NCI-H1694 (cell line): ENCODE results near the gene SMYD3.

Source experiments
- DNase-seq: peaks from one replicate; lab custom pipeline; 2025; lab: John Stamatoyannopoulos, UW

The SMYD3 gene

DNA sequence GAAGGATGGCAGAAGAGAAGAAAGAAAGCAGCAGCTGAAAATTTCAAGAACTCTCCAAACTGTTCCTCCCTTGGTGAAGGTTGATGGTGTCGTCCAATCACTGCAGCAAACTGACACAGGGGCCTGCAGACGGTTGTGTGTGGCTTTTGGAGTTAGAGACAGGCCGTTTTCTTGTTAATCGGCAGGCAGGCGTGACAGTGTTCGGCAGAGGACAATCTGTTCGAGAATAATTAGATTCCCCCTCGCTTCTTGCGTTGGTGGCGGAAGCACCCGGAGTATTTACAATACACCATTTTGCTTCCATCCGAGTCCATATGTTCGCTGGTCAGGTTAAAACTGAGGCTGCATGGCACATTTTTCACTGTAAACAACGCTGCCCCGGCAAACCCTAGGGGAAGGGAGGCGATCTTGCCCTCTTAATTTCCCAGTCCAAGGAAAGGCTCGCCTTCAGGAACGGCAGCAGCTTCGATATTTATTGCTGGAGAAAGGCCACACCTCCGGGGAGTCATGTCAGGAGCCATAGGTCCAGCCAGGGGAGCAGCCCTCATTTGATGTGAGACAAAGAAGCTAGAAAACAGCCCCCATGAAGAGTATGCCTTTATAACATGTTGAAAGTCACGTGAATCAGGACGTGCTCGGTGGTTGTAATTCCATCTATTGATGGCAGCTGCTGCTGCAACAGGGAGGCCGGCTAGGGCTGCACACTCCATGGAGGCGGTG lies 360.1 kb downstream of the SMYD3 start:
- no peak for DNase-seq

DNA sequence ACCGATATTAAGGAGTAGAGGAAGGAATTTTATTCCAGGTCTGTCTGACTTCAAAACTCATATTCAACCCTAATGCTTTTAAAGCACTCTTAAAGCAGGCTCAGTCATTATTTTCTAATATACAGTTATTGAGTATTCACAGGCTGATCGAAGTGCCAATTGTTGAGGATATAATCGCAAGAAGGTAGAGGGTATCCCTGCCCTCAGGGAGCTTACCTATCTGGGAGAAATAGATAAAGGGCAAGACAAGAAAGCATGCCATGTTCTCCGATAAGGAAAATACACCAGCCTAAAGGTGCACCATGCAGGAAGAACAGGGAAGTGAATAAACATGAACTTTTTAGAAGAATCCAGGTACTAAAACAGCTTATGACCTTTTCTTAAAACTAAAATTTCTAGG lies 361.2 kb downstream of the SMYD3 start:
- no peak for DNase-seq

DNA sequence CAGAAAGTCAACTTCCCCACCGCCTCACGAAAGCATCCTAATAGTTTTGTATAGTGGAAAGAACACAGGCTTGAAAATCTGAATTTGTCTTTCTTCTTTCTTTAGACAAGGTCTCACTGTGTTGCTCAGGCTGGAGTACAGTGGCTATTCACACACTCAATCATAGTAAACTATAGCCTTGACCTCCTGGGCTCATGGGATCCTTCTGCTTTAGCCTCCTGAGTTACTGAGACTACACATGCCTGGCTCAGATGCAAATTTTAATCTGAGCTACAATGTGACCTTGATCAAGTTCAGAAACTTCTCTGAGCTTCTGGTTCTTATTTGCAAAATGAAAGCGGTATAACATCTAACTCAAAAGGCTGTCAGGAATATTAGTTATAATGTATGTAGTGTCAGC lies 362.1 kb downstream of the SMYD3 start:
- DNase-seq, result no peak

- no peak for DNase-seq
Measured at GRCh38 chr1:246142320-246142893, 364.7 kb downstream of the SMYD3 start.

DNA sequence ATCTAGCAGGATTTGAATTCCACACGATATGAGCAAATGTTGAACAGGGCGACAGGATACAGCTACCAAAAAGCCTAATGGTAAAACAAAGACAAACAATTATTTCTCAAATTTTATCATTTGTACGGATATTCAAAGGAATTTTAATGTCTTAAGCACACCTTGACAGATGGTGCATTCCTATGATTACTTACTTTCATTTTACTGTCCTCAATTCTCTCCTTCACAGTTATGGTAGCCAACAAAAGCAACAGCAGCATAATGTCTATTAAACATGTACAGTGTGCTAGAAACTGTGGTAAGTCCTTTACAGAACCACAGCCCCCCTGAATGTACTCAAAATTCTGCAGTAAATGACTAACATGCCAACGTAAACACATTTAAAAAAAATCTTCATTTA lies 365.8 kb downstream of the SMYD3 start:
- no peak for DNase-seq

- no peak for DNase-seq
Measured at GRCh38 chr1:246139745-246140182, 367.3 kb downstream of the SMYD3 start.

GRCh38 chr1:246138781-246139180 lies 368.3 kb downstream of the SMYD3 start:
- DNase-seq, result no peak

DNA sequence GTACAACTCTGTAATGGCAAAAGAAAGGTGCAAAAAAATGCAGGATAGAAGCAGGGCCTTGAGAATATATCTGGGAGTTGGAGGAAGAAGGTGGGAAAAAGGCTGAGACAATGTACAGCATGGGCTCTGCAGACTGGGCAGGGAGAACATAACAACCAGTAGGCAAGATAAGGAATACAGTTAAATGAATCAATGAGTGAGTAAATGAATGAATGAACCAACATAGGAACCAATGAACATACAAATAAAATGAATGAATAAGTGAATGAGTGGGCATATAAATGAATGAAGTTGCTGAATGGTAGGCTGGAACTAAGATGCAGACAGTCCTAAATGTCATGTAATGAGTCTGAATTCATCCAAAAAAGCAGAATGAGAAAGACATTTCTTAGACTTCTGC lies 370.6 kb downstream of the SMYD3 start:
- DNase-seq, result no peak

DNA sequence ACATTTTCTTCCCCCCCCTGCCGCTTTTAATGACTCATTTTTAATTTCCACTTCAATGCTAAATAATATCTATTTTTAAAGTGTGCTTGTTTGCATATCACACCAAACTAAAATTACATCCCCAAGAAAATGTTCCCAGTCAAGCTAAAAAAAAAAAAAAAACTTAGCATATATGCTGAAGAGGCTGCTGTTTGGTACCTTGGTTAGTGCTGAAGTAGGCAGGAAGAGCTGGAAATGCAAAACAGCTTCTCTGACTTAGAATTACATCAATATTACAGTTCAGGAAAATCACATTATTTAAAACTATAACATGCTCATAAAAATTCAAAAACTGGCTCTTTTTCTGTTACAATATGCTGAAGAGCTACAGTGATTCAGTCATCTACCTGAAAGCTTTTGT lies 372.3 kb downstream of the SMYD3 start:
- no peak for DNase-seq

- DNase-seq, result no peak
Measured at GRCh38 chr1:246131095-246131494, 376.0 kb downstream of the SMYD3 start.

- no peak for DNase-seq
Measured at GRCh38 chr1:246128494-246129069, 378.5 kb downstream of the SMYD3 start.

- no peak for DNase-seq
Measured at GRCh38 chr1:246126580-246126979, 380.5 kb downstream of the SMYD3 start.

- DNase-seq, result no peak
Measured at GRCh38 chr1:246122071-246122470, 385.0 kb downstream of the SMYD3 start.

GRCh38 chr1:246121533-246121932 lies 385.5 kb downstream of the SMYD3 start:
- DNase-seq, result no peak

DNA sequence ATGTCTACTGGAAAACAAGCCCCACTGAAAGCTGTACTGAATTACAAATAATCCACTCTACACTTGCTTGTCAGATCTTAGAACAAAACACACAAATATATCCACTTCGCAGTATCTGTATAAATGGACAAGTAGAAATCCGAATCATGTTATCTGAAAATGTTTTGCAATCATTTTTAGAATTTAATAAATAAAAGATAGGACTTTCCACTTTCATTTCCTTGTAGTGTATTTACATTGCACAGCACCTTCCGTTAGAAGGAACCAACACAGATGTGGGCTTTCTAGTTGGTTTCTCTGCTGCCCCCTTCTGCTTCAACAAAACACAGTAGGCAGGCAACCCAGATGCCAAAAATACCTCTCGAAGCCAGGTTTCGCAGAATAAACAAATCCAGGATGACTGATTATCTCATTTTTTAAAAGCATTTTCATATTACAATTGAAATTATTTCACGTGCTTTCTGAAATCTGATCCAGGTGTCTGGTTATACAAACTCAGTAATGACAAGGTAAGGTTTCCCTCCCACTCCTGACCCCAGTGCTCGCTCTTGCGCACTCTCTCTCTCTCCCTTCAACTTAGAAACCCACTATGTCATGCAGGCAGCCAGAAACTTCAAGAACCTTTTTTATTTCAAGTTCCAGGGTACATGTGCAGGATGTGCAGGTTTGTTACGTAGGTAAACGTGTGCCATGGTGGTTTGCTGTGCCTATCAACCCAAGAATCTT lies 389.9 kb downstream of the SMYD3 start:
- peak; percentile 42 for DNase-seq

GRCh38 chr1:246114369-246114768 lies 392.7 kb downstream of the SMYD3 start:
- no peak for DNase-seq

GRCh38 chr1:246113555-246114095 lies 393.5 kb downstream of the SMYD3 start:
- no peak for DNase-seq

DNA sequence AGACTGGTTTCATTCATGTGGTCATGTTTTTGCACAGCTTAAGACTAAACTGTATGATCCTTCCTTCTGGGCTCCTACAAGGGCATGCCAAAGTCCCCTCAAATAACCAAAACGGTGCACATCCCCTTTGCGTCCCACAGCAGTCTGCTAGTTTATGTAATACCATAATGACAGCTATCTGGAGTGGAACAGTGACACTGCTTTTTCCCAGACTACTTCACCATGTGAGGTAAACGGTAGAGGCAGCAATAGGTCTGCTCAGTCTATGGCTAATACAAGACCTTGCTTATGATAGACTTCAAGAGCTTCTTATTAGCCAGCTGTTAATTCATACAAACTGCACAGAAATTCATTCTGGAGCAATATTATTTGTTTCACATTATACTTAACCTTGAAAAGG lies 395.5 kb downstream of the SMYD3 start:
- no peak for DNase-seq

DNA sequence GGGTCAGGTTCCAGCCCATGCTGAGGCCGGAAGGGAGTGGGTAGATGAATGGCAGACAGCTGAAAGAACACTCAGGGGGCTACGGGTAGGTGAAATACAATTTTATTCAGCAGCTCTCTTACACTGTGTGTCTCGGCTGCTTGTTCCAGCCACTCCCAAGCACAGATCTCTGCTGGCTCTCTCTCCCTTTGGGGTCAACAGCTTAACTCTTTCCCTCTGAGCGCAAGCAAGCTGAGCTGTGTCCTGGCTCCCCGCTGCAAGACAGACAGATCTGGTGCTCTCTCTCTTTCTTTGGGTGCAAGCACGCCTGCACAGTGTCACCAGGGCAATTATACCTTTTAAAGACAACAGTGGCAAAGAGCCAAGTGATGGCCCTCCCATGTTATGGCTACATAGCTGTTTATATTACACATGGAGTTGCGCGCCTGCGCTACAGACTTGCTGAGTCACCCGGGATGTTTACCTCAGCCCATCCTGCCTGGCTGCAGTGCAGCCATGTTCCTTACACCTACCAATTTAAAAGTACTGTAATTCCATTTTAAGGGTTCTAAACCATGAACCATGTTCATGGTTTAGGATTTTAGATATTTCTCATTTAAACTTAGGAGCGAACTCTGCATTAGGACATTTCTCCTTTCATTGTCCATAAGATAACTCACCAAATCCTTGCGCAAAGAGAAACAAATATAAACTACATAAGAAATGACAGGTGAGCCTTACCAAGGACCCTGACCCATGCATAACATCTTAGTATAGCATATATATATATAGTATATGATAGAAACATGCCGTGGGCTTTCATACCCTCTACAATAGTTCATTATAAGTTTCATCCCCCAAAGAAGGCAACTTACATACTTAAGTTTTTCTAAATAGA lies 396.5 kb downstream of the SMYD3 start:
- DNase-seq, result no peak

- no peak for DNase-seq
Measured at GRCh38 chr1:246108278-246108925, 398.7 kb downstream of the SMYD3 start.
